ENCODE results near the gene TRMO.

Gene TRMO

DNA sequence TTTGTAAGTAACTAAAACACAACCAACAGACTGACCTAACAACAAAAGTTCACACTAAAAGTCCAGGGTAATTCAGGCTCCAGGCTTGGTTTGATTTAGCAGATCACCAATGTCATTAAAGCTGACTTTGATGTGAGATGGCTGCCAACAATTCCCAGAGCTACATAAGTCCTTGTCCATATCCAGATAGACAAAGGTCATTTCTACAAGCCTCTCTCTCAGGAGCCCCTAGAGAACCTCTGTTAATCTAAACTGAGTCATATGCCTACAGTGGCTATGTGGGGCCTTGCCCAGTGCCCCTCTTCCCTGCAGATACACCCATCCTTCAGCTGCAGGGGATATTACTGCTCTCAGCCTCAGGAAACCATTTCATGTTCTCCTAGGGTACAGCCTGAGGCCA, 42.6 kb upstream of the TRMO start:
- H4K20me1 ChIP-seq (ENCODE audit: insufficient read depth, low read length): no peaks in the 10 kb centered on the region

GRCh38 chr9:97963232-97963631, 40.9 kb upstream of the TRMO start:
- H3K9ac ChIP-seq (ENCODE audit: low read length): no peak overlapping the region
- H3K4me3 ChIP-seq (ENCODE audit: low read length): no peak overlapping the region
- H3K9me3 ChIP-seq (ENCODE audit: insufficient read depth, low read length): no peaks in the 10 kb centered on the region
- no peak overlapping the region for H2AFZ ChIP-seq (ENCODE audit: low read depth, low read length)
- H3K27ac ChIP-seq (ENCODE audit: low read length): no peak overlapping the region
- no peaks in the 10 kb centered on the region for H4K20me1 ChIP-seq (ENCODE audit: insufficient read depth, low read length)
- no peak overlapping the region for H3K4me2 ChIP-seq (ENCODE audit: low read length)
- H3K36me3 ChIP-seq (replicated peaks; ENCODE audit: low read depth, low read length): no peaks in the 10 kb centered on the region
- H3K79me2 ChIP-seq (ENCODE audit: low read length): no peaks in the 10 kb centered on the region
- no peak for TF ChIP-seq EZH2phosphoT487 (IDR thresholded peaks at IDR 0.05; ENCODE audit: low read depth)
- TF ChIP-seq, protein P1, sequence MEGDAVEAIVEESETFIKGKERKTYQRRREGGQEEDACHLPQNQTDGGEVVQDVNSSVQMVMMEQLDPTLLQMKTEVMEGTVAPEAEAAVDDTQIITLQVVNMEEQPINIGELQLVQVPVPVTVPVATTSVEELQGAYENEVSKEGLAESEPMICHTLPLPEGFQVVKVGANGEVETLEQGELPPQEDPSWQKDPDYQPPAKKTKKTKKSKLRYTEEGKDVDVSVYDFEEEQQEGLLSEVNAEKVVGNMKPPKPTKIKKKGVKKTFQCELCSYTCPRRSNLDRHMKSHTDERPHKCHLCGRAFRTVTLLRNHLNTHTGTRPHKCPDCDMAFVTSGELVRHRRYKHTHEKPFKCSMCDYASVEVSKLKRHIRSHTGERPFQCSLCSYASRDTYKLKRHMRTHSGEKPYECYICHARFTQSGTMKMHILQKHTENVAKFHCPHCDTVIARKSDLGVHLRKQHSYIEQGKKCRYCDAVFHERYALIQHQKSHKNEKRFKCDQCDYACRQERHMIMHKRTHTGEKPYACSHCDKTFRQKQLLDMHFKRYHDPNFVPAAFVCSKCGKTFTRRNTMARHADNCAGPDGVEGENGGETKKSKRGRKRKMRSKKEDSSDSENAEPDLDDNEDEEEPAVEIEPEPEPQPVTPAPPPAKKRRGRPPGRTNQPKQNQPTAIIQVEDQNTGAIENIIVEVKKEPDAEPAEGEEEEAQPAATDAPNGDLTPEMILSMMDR (IDR thresholded peaks at IDR 0.05; ENCODE audit: low read depth, low read length): no peak
- H3K27me3 ChIP-seq (ENCODE audit: low read depth, low read length): 0 out of 2 replicates have a peak, but pooled peaks cover 3% of the 10 kb centered on the region
- no peaks in the 10 kb centered on the region for H3K4me1 ChIP-seq (ENCODE audit: low read length)

More for the DNA sequence above, 42.6 kb upstream of the TRMO start:
- Histone ChIP-seq H3K27me3 (ENCODE audit: low read depth, low read length) (0 out of 2 replicates have a peak, but pooled peaks cover 3% of the 10 kb centered on the region), H3K36me3 (replicated peaks; ENCODE audit: low read depth, low read length) (no peaks in the 10 kb centered on the region), H2AFZ (ENCODE audit: low read depth, low read length) (no peak overlapping the region), H3K9me3 (ENCODE audit: insufficient read depth, low read length) (no peaks in the 10 kb centered on the region), H3K4me3 (ENCODE audit: low read length) (no peak overlapping the region), H3K79me2 (ENCODE audit: low read length) (no peaks in the 10 kb centered on the region), H3K27ac (ENCODE audit: low read length) (no peak overlapping the region), H3K9ac (ENCODE audit: low read length) (no peak overlapping the region), H3K4me2 (ENCODE audit: low read length) (no peak overlapping the region), H3K4me1 (ENCODE audit: low read length) (no peaks in the 10 kb centered on the region)
- no peak for TF ChIP-seq EZH2phosphoT487 (IDR thresholded peaks at IDR 0.05; ENCODE audit: low read depth)

DNA sequence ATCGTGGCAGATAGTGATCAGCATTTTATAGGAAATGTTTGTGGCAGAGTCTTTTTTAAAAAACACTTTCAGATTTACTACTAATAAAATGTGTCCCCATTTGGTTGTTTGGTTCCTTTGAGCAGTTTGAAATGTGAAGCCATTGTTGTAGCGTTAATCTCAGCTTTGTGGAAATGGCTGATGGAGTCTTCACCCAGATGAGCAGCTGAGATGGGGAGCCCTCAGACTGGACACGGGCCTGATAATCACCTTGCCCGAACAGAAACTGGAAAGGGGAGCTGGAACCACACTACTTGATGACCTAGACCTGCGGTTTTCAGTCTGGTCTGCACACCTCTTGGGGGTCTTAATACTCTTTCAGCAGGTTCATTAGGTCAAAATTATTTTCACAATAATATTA, 40.3 kb upstream of the TRMO start:
- H3K4me2 ChIP-seq (ENCODE audit: low read length): no peak overlapping the region
- no peak overlapping the region for H3K9ac ChIP-seq (ENCODE audit: low read length)

GRCh38 chr9:97962136-97962535, 39.8 kb upstream of the TRMO start:
- Histone ChIP-seq H3K79me2 (ENCODE audit: low read length) (no peaks in the 10 kb centered on the region), H3K27me3 (ENCODE audit: low read depth, low read length) (0 out of 2 replicates have a peak, but pooled peaks cover 3% of the 10 kb centered on the region), H2AFZ (ENCODE audit: low read depth, low read length) (no peak overlapping the region), H3K9me3 (ENCODE audit: insufficient read depth, low read length) (no peaks in the 10 kb centered on the region), H3K27ac (ENCODE audit: low read length) (no peak overlapping the region), H3K4me2 (ENCODE audit: low read length) (no peak overlapping the region), H3K36me3 (replicated peaks; ENCODE audit: low read depth, low read length) (no peaks in the 10 kb centered on the region), H3K4me3 (ENCODE audit: low read length) (no peak overlapping the region), H3K4me1 (ENCODE audit: low read length) (no peaks in the 10 kb centered on the region), H3K9ac (ENCODE audit: low read length) (no peak overlapping the region), H4K20me1 (ENCODE audit: insufficient read depth, low read length) (no peaks in the 10 kb centered on the region)
- TF ChIP-seq EZH2phosphoT487 (IDR thresholded peaks at IDR 0.05; ENCODE audit: low read depth): no peak
- TF ChIP-seq, protein P1 (IDR thresholded peaks at IDR 0.05; ENCODE audit: low read depth, low read length): no peak

More for the DNA sequence above, 40.3 kb upstream of the TRMO start:
- no peak overlapping the region for H2AFZ ChIP-seq (ENCODE audit: low read depth, low read length)
- no peaks in the 10 kb centered on the region for H3K4me1 ChIP-seq (ENCODE audit: low read length)
- no peaks in the 10 kb centered on the region for H4K20me1 ChIP-seq (ENCODE audit: insufficient read depth, low read length)
- no peaks in the 10 kb centered on the region for H3K79me2 ChIP-seq (ENCODE audit: low read length)
- H3K27ac ChIP-seq (ENCODE audit: low read length): no peak overlapping the region
- H3K4me3 ChIP-seq (ENCODE audit: low read length): no peak overlapping the region
- H3K27me3 ChIP-seq (ENCODE audit: low read depth, low read length): 0 out of 2 replicates have a peak, but pooled peaks cover 3% of the 10 kb centered on the region
- no peaks in the 10 kb centered on the region for H3K36me3 ChIP-seq (replicated peaks; ENCODE audit: low read depth, low read length)
- no peaks in the 10 kb centered on the region for H3K9me3 ChIP-seq (ENCODE audit: insufficient read depth, low read length)
- TF ChIP-seq, protein P1 (IDR thresholded peaks at IDR 0.05; ENCODE audit: low read depth, low read length): no peak
- no peak for TF ChIP-seq EZH2phosphoT487 (IDR thresholded peaks at IDR 0.05; ENCODE audit: low read depth)

All from OCI-LY3 (cell line).